Measurements from ENCODE around the gene CHRNB2.

Gene CHRNB2

GRCh38 chr1:154541231-154541630 is 26.3 kb upstream of the CHRNB2 start:
- Mint-ChIP-seq H3K36me3 (ENCODE audit: low read depth) (no peaks in the 10 kb centered on the region), H3K27me3 (ENCODE audit: low read depth) (peaks cover 41% of the 10 kb centered on the region), H3K4me3 (no peak overlapping the region), H3K9me3 (no peaks in the 10 kb centered on the region), H3K27ac (no peak overlapping the region), H3K4me1 (no peaks in the 10 kb centered on the region)
- no peak for TF ChIP-seq CTCF (IDR thresholded peaks at IDR 0.05; ENCODE audit: unreplicated experiment in 3 of 3)

DNA sequence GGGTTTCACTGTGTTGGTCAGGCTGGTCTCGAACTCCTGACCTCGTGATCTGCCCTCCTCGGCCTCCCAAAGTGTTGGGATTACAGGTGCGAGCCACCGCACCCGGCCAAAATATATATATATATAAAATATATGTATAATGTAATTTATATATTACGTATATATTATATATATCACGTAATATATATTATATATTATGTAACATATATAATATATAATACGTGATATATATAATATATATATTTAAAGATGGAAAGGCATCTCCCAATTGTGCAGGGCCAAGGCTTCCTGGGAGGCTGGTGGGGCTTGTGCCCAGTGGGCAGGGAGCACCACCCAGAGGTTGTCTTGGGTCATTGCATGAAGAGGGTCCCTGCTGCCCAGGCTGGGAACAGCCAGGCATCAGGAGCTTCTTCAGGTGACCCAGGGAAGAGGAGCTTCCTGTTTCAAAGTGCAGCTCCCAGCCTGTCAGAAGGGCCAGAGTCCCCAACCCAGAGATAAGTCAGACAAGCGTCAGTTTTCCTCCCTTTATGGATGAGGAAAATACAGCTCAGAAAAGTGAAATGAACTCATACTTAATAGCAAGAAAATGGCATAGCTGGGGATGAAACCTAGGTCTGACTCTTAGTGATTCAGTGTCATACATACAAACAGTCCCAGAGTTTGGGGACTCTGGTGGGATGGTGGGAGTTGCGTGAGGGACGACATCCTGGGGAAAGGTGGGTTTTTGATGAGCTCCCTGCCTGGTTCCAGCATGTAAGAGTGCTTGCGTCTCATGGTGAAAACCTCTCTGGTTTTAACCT is 21.1 kb upstream of the CHRNB2 start:
- Mint-ChIP-seq H3K4me3 (no peak overlapping the region), H3K27me3 (ENCODE audit: low read depth) (peaks cover 14% of the 10 kb centered on the region), H3K27ac (peak overlapping the region in 1 of 3 experiments; percentile 15), H3K36me3 (ENCODE audit: low read depth) (peaks cover 27% of the 10 kb centered on the region), H3K9me3 (no peaks in the 10 kb centered on the region), H3K4me1 (peaks cover 10% of the 10 kb centered on the region)
- peak; percentile 55 to 69 (median 59) for TF ChIP-seq CTCF (IDR thresholded peaks at IDR 0.05; ENCODE audit: unreplicated experiment in 3 of 3)

- Mint-ChIP-seq H3K9me3 (no peaks in the 10 kb centered on the region), H3K4me1 (peaks cover 10% of the 10 kb centered on the region), H3K4me3 (no peak overlapping the region), H3K36me3 (ENCODE audit: low read depth) (peaks cover 32% of the 10 kb centered on the region), H3K27me3 (ENCODE audit: low read depth) (peaks cover 6% of the 10 kb centered on the region), H3K27ac (no peak overlapping the region)
- no peak for TF ChIP-seq CTCF (IDR thresholded peaks at IDR 0.05; ENCODE audit: unreplicated experiment in 3 of 3)
Measured at GRCh38 chr1:154547105-154547732, 20.4 kb upstream of the CHRNB2 start.

DNA sequence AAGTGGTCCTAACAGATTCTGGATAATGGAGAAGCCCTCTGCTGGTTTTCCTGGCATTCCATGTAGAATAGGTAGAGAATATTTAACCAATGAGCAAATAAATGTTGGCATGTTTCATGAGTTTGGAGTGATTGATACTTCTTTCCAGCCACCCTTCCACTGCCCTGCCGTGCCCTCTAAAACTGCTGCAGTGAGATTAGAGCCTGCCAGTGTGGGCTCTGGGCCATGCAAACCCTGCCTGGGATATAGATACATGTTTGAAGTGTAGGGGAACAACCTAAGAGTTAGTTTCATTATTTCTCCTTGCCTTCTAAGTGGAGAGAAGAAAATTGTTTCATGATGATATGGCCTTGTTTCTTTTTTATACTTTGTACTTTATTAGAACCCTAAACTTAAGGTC is 19.6 kb upstream of the CHRNB2 start:
- Mint-ChIP-seq H3K36me3 (ENCODE audit: low read depth) (peaks cover 35% of the 10 kb centered on the region), H3K27me3 (ENCODE audit: low read depth) (no peaks in the 10 kb centered on the region), H3K9me3 (no peaks in the 10 kb centered on the region), H3K27ac (no peak overlapping the region), H3K4me3 (no peak overlapping the region), H3K4me1 (peaks cover 10% of the 10 kb centered on the region)
- no peak for TF ChIP-seq CTCF (IDR thresholded peaks at IDR 0.05; ENCODE audit: unreplicated experiment in 3 of 3)

DNA sequence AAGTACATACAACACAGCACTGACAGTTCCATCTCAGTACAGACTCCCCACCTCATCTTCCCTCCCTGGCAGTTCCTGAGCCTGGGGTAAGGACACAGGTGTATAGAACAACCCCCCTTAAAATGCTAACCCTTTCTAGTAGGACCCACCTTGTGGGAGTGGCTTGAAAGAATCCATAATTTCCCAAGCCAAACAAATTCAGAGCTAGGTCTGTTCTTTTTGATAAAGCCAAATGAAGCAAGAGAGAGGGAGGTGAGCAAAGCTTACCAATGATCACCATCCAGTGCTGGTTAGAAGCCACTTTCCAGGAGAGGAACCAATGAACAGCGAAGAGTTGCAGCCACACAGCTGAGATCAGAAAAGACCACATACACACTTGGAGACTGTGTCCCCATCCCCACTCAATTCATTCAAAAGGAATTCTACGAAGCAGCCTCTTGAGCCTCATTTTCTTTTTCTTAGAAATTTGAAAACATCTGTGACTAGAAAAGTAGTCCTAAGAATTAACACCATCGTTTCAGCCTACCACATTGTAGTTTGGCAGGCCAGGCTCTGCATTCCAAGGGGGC is 18.3 kb upstream of the CHRNB2 start:
- Mint-ChIP-seq H3K4me1 (peaks cover 15% of the 10 kb centered on the region), H3K36me3 (ENCODE audit: low read depth) (peaks cover 45% of the 10 kb centered on the region), H3K27ac (no peak overlapping the region), H3K27me3 (ENCODE audit: low read depth) (no peaks in the 10 kb centered on the region), H3K9me3 (no peaks in the 10 kb centered on the region), H3K4me3 (no peak overlapping the region)
- no peak for TF ChIP-seq CTCF (IDR thresholded peaks at IDR 0.05; ENCODE audit: unreplicated experiment in 3 of 3)

Measured in nephron (organoid).